ENCODE data around the gene ZFAND6.

ZFAND6 gene

DNA sequence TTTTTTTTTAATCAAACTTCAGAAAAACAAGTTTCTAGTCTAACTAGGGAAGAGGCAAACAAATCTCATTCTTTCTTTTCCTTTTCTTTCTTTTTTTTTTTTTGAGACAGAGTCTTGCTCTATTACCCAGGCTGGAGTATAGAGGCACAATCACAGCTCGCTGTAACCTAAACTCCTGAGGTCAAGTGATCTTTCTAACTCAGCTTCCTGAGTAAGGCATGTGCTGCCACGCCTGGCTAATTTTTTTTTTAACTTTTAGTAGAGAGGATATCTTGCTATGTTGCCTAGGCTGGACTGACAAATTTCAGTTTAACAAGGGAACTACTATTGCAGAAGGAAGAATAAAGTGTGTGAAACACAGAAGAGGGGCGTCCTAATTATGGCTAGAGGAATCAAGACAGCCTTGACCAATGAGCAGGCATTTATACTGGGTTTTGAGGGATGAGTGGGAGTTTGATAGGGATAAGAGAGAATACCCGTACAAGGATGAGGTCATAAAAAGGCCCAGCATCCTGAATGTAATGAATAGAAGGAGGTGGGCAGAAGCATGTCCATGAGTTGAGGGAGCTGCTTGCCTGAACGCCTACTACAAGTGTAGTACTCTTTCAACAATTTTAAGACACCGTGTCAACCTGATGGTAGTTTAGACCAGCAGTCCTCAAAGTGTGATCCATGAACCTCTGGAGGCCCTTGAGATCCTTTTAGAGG is 6.7 kb upstream of the ZFAND6 start:
- DNase-seq (ENCODE audit: low read depth): no peak

GRCh38 chr15:80055933-80056332 is 3.5 kb upstream of the ZFAND6 start:
- no peak for DNase-seq (ENCODE audit: low read depth)

GRCh38 chr15:80058044-80058443 is 1.4 kb upstream of the ZFAND6 start:
- DNase-seq (ENCODE audit: low read depth): no peak

DNA sequence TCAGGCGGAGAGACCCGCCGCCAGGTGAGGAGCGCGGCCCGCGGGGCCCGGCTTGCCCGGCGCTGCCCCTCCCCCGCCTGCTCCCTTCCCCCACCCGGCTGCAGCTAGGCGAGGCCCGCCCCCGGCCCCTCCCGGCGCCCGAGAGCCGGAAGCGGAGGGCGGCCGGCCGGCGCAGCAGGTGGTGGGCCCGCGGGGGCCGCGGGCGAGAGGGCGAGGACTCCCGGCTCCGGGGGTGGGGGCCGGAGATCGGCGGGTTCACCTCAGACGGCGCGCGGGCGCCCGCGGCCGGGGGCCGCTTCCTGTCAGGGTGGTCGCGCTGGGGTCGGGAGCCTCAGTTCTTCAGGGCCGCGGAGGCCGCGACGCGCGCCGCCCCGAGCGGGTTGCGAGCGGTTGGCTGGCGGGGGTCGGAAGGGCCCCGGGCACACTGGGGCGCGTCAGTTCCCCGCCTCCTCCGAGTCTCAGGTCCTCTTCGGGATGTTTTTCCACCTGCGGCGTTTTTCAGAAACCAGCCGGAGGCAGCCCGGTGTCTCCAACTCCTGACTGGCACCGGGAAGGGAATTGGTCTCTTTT is 395 bp downstream of the ZFAND6 start:
- DNase-seq (ENCODE audit: low read depth): no peak

DNA sequence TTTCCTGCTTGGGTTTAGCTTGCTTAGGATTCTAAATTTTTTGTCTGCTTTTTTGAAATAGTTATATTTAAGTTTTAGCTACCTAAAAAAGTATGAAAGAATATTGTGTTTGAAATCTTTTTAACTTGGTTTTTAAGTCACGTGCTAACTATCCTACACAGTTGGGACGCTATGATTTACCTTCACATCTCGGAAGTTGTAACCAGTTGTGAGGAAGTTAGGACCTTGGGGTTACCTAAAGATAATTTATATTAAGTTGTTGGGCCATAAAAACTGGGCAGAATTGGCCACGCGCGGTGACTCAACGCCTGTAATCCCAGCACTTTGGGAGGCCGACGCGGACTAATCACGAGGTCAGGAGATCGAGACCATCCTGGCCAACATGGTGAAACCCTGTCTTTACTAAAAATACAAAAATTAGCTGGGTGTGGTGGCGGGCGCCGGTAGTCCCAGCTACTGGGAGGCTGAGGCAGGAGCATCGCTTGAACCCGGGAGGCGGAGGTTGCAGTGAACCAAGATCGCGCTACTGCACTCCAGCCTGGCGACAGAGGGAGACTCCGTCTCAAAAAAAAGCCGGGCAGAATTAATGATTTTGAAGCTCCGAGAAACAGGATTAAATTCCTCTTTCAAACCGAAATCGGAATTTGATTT is 1.0 kb downstream of the ZFAND6 start:
- no peak for DNase-seq (ENCODE audit: low read depth)

- DNase-seq (ENCODE audit: low read depth): no peak
Observed at GRCh38 chr15:80061582-80061981, 2.1 kb downstream of the ZFAND6 start.

GRCh38 chr15:80066912-80067311 is 7.4 kb downstream of the ZFAND6 start:
- no peak for DNase-seq (ENCODE audit: low read depth)

- peak; percentile 67 for DNase-seq (ENCODE audit: low read depth)
Observed at GRCh38 chr15:80068578-80068977, 9.1 kb downstream of the ZFAND6 start.

DNA sequence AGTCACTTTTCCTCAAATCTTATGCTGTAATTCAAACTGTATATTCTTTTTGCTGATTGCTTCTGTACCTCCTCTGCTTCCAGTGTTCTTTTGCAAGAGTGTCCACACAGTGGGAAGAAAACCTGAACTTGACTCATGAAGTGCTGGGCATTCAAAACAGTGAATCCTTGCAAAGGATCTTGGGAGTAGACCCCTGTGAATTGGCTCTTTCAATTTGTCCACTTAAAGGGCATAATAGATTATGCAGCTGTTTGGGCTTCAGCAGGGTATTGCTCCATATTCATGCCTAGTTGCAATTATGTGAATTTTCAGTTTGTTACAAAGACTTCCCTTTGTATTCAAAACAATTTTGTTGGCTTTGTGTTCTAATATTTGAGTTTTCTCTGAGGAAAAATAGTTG is 11.4 kb downstream of the ZFAND6 start:
- DNase-seq (ENCODE audit: low read depth): no peak

GRCh38 chr15:80071652-80072051 is 12.2 kb downstream of the ZFAND6 start:
- DNase-seq (ENCODE audit: low read depth): no peak

DNA sequence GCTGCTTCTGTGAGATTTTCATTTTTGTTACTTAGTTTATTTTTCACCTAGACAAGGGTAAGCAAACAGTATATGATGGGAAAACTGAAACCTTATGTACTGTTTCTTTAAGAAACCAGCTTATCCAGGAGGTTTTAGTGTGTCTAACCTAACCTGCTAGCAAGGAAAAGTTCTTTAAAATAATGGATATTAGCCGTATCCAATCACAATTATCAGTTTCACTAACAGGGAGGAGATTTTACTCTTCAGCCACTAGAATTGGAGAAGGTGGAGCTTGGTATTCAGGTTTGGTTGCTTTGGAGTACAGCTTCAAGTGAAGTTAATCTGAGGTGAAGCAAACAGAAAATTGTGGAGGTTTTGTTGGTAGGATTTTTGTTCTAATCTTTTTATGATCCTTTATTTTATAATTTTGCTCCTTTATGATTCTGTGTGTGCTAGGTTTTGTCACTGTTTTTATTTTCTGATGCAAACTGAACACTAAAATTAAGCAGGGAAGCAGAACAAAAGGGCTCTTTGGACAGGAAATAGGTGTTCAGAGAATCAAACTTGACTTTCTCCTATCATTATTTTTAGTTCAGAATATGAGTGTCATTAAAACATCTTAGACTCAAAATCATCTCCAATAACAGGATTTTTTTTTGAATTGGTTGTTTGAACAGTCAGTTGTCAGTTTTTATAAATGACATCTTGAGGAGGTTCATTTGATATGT is 13.0 kb downstream of the ZFAND6 start:
- DNase-seq (ENCODE audit: low read depth): peak; percentile 88

DNA sequence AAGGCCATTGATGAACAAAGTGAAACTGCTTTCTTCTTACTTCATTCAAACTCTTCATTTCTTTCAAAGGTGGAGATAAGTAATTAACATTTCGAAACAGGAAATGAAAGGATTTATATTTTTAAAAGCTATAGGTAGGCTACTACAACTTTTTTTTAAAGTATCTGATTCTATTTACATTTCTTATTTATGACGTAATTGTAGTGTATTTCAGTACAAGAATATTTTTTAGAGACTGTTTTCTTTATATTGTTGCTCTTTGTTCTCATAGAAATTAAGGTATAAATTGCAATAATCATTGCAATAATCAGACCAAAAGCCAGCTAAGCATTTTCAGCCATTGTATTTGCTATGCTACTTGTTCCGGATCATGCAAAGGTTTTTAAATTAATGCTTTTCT is 13.7 kb downstream of the ZFAND6 start:
- DNase-seq (ENCODE audit: low read depth): no peak

DNA sequence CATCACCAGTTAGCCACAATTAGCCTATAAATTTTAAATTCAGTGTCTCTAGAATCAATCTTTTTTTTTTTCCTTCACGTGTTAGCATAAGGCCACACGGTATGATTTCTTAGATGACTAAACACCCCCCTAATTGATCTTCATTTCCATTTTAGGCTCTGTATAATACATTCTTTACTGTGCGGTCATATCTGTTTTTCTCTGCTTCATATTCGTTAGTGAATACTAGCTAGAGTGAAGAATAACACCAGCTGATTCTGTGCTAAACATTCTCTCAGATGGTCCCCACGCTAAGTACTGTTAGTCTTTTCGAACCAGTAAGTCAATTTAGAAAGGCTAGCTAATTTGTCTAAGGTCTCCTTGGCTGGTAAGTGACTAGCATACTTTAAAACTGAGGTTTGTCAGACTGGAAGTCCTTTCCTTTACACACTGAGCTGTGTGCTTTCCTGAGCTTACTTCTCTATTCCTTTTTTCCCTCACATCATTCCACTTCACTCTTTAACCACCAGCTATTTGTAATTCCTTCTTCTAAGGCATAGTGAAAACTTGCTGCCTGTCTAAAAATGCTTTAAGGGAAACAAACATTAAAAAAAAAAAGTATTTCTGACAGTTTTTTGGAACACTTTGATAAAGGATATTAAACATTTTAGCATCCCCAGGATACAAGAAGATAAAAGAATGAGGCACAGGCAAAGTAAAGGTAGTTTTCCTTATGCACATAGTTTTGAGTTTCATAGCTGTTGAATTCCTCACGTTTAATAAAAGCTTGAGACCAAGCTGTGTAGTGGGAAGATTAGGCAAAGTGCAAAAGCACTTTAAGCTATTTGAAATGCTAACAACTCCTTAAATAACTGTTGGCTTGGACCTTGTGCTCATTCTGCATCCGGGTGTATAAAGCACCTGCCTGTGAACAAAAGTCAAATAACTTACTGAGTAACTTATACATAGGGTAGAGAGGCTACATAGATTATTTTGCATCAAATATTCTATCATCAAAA is 17.1 kb downstream of the ZFAND6 start:
- no peak for DNase-seq (ENCODE audit: low read depth)

DNA sequence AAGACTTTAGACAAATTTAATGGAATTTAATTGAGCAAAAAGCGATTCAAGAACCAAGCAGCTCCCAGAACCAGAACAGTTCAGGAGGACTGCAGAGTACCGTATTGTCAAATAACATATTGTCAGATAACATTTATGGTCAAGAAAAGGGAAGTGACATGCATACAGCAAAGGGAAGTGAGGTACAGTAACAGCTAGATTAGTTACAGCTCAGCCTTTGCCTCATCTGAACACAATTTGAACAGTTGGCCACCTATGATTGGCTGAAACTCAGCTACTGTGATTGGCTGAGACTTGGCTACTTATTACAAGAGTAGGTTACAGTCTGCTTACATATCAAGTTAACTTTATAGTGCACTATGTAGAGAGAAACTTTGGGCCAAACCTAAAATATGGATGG is 21.9 kb downstream of the ZFAND6 start:
- DNase-seq (ENCODE audit: low read depth): no peak

DNA sequence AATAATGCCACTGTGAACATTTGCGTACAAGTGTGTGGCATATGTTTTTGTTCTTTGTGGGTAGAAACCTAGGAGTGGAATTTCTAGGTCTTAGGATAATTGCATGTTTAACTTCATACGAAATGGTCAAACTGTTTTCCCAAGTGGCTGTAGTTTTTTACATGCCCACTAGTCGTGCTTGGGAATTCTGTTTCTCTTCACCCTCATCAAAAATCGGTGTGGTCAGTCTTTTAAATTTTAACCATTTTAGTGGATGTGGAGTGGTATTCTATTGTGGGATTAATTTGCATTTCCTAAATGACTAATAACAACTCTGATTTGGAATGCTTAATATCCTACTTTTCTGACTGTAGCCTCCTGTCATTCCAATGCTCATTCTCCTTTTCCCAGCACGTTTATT is 27.6 kb downstream of the ZFAND6 start:
- DNase-seq (ENCODE audit: low read depth): no peak

DNA sequence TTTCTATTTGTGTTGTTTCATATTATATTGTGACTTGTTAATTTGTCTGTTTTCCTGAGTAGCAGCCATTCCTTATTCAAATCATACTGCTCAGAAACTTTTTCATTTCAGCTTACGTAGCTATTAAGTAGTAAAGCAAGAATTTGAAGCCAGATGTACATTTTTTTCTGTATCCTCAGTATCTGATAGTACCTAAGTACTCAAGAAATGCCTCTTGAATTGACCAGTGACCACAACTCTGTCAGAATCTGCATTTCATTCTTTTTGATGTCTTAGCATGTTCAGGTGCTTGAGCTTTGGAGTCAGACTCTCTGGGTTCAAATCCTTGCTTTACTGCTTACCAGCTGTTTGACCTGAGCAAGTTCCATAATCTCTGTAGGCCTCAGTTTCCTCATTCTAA is 30.6 kb downstream of the ZFAND6 start:
- no peak for DNase-seq (ENCODE audit: low read depth)

DNA sequence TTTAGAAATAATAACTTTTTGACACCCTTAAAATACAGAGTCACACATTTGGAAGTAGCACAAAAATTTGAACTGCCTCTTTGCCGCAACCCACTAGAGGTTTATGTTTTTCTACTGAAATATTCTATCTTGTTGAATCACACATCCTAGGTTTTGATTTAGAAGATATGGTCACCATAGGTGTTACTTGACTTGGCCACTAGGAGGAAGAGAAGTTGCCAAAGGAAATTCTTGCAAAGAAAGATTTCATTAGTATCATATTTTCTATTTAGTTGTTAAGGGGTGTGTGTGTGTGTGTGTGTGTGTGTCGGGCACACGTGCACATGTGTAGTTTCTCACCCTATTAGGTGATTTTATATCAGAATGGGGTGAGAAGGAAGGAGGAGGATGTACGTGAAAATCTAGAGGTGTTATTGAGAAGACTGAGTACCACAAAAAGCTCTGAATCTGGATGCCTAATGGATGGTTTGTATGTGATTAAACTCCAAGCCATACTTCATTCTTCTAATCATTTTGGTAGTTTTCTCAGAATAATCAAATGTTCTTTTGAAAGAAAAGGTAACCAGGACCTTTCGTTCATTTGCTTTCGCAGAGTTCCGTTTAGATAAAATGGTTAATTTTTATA is 31.5 kb downstream of the ZFAND6 start:
- DNase-seq (ENCODE audit: low read depth): no peak

DNA sequence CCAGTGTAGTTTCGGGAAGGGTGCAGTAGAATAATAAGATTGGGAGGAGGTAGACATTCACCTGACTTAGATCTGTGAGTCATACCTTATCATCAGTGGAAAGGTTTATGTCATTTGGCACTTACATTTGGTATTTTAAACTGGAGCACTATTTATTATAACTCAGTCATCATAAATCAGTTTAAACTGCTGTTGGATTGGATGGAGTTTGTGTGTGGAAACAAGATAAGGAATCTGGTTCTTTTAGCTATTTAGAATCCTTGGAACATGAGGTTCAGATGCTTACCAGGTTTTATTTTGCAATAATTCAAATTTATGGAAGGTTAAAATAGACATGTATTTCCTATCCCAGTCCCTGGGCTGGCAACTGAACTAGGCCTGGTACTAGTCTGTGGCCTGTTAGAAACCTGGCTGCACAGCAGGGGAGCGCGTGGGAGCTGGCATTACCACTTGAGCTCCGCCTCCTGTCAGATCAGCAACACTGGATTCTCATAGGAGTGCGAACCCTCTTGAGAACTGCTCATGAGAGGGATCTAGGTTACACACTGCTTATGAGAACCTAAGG is 34.5 kb downstream of the ZFAND6 start:
- DNase-seq (ENCODE audit: low read depth): no peak

DNA sequence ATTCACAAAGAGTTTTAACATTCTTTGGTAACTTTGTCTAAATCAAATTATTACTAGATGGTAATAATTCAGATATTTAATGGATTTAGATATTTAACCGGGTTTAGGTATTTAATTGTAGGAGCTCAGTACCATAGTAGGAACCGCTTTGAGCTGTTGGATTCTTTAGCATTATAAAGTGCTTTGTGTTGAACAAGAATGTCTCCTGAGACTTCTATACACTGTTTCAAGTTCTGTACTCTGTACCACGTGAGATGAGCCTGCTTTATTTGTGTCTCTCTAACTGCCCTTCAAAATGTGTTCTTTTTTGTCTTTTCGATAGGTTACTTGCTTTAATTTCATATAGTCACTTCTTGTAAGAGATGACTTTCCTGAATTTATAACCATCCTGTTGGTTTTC is 36.0 kb downstream of the ZFAND6 start:
- DNase-seq (ENCODE audit: low read depth): no peak

GRCh38 chr15:80095969-80096368 is 36.5 kb downstream of the ZFAND6 start:
- no peak for DNase-seq (ENCODE audit: low read depth)

DNA sequence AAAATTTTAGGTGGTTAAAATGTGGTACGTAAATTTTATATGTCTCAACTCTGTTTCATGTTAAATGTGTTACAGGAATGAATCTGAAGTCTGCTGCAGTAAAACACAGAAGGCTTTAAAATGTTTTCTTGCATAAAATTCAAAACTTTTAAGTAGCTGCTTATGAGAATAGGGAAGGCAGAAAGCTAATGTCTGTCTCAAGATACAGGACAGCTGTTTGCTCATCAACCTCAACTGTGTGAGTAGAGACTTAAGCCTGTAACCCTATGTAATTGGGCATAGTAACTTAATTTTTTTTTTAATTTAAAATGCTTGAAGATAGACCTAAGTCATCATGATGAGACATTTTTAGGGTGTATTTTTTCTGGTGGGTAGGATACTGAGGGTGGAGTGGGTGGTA is 38.9 kb downstream of the ZFAND6 start:
- no peak for DNase-seq (ENCODE audit: low read depth)
